Left renal cortex interstitium (tissue), 4 donors: Measurements from ENCODE around the gene RNF144A. TPM values are rescaled to one million over a fixed set of nuclear protein-coding genes. Genes with fewer than 3 reads are reported as not detected.

ENCODE experiments used
- DNase-seq, 4 donors: peaks; one replicate each; pipeline ENCODE4 v3.0.0-alpha.2; 2013; ENCODE audit warnings: low read depth in 4 of 4, low spot score in 2 of 4, missing footprints in 1 of 4
- polyA plus RNA-seq, 4 donors: library from polyadenylated mRNA; unstranded; fragments of 120-200 nt; gene quantifications; one replicate each; pipeline ENCODE4 v1.2.1, GENCODE V29; 2013; ENCODE audit not compliant: insufficient read length in 4 of 4

Gene RNF144A
- polyA plus RNA-seq, 4 donors = 56.4 to 65.6 (median 61.1) TPM

- DNase-seq = no peak
Measured at GRCh38 chr2:7034303-7034702, 117.1 kb downstream of the RNF144A start.

GRCh38 chr2:7035884-7036283 is 118.7 kb downstream of the RNF144A start:
- DNase-seq = no peak

GRCh38 chr2:7037340-7038333 is 120.4 kb downstream of the RNF144A start:
- DNase-seq = no peak

DNA sequence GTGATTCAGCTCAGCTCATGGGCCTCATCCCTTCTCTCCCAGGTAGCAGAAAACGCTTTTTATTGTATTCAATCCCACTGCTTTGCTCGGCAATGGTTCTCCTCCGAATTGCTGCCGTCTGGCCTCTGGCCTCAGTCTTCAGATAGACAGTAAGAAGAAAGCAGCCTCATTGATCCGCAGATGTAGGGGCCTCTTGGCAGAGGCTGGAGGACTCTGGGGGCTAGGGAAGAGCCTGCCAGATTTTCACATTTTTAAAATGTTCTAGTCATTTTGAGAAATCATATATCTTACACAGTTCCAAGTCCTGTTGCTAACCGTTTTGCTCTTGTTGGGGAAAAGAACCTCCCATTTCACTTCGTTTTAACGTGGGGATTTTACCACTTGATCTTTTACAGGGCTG is 123.3 kb downstream of the RNF144A start:
- DNase-seq = no peak

DNA sequence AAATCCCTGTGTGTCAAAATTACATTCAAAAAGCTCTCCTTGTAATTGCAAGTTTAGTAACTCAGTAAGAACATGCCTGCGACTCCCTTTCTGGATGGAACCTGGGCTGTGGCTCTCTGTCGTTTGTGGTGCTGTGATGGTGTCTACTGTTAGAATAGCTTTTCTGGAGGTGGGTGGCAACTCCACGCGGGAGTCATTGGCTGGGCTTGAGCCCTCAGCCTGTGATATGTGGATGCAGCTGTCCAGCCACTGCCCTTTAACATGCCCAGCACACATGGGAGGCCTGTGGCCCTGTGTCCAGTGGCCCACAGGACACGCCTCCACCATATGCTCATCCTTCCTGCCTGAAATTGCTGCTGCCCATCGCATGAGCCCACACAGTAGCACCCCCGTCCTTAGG is 124.2 kb downstream of the RNF144A start:
- DNase-seq = no peak

DNA sequence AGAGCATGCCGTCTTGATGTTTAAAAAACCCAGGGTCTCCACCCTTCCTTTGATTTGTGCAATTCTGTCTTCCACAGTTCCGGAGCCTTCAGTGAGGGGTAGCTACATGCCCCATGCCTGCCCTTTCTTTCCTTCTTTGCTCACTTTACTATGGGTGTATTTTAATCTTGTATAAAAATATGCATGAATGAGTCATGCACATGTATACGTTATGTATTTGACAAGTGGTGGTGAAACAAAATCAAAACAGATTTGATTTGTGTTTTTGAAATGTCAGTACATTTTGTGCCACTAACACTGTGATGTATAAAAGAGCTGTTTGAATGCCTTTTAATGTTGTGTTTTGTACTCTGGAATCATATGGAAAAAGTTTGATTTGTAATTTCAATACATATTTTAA is 126.5 kb downstream of the RNF144A start:
- no peak for DNase-seq

DNA sequence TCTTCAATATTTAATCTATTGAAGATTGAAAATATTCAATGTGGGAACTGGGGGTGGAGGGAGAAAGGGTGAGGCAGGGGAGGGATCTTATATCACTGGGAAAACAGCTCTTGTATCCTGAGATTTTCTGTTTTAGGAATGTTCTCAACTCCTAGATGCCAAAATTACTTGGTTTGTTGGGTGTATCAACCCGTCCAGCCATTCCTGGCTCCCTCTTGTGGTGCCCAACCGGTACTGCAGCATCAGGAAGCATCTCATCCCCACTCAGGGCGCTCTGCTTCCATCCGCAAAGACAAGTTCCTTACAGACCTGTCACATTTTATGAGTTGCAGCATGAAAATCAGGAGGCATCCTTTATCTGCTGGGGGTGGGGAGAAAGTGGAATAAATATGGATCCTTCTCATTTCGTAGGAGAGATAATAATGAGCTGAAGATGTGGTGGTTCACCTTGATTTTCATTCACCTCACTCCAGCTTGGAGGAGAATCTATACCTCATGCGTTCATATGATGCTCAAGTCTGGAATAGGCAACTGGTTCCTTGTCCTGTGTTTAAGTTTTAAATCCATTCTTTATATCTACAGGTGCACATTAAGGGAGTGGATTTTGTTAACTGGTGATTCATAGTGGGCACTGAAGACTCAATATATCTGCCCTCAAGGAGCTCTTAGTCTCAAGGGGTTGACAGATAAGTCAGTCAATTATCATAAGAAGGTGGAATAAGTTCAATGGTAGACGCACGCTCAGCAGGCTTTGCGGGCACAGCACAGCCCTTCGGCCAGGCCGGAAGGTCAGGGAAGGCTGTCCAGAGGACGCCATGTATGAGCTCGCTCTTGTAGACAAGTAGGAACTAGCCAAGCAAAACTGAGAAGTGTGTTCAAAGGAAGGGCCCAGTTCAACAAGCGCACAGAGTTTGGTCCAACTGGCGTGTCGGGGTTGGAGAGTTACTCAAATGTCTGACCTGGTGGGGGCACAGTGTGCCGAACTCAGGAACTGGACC is 127.3 kb downstream of the RNF144A start:
- DNase-seq = no peak

- no peak for DNase-seq
Measured at GRCh38 chr2:7045601-7046590, 128.7 kb downstream of the RNF144A start.

GRCh38 chr2:7047661-7048060 is 130.4 kb downstream of the RNF144A start:
- DNase-seq = no peak

GRCh38 chr2:7048762-7049294 is 131.6 kb downstream of the RNF144A start:
- no peak for DNase-seq

DNA sequence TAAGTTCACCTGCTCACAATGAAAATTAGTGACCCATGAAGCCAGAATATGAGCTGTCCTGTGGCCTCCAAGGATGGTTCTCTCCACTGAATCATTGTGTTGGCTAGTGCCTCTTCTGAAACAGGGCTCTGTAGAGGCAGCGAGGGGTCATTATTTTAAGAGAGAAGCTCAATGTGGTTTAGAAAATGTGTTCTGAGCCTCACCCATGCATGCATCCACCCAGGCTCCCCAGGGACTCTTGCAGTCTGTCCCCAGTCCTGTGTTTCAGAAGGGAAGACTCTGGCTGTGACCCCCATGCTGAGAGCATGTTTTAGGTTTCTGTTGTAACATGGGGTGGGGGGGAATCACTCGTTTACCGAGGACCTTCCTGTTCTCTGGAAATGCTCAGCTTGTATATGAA is 135.2 kb downstream of the RNF144A start:
- DNase-seq = no peak

GRCh38 chr2:7053650-7054265 is 136.5 kb downstream of the RNF144A start:
- no peak for DNase-seq

DNA sequence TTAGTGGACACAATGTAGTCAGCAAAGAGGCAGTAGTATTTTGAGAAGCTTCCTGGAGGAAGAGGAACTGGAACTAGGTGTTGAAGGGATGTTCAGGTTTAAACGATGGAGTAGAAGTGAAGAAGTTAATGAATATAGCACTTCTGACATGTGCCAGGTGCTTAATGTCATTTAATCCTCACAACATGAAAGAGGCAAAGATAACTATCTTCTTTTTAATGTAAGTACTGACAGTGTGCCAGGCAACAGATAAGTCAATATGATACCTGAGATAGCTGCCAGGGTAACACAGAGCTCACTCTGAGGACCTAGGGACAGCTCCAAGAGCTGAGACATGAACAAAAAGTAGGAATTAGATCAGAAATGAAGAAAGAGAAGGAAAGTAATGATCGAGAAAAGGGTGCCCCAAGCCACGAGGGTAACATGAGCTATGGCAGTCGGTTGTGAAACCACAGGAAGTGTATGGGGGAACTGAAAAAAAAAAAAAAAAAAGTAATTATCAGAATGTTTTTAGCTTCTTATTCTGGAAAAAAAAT is 140.7 kb downstream of the RNF144A start:
- no peak for DNase-seq

DNA sequence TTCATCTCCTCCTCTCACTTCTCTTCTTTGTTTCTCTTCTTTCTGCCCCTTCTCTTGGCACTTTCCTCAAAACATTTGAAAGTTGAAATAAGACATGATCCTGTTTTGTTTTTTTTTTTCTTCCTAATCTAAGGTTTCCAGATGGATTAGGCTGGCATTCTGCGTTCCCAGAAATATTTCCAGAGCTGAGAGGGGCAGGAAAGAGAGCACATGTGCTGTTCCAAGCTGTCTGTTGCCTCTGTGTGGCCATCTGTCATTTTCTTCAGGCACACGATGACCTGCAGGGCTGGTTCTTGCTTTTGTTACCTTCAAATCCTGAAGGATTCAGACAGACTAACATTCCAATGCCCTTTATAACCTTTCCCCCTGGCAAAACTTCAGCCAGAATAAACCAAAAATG is 142.9 kb downstream of the RNF144A start:
- DNase-seq = no peak

GRCh38 chr2:7060631-7061449 is 143.6 kb downstream of the RNF144A start:
- peak in 1 of 4 donors; percentile 32 for DNase-seq

- no peak for DNase-seq
Measured at GRCh38 chr2:7061450-7061789, 144.2 kb downstream of the RNF144A start.

DNA sequence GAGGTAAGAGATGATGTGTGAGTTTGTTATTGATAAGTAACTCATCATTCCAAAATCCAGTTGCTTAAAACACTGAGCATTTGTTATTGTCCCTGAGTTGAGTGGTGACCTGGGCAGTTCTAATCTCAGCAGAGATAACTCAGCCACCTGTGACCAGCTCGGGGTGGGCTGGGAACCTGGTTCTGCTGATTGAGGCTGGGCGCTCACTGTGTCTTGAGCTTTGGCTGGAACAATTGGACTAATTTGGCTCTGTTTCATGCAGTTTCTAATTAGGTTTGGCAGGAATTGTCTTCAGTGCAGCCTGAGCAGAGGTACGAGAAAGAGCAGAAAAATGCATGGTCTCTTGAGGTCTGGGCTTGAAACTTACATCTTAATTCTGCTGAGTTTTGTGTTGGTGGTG is 144.7 kb downstream of the RNF144A start:
- DNase-seq = no peak

- no peak for DNase-seq
Measured at GRCh38 chr2:7063789-7064188, 146.6 kb downstream of the RNF144A start.
